SU-DHL-6 (cell line): ENCODE results near the gene PDLIM4.

Source experiments
- H2AFZ ChIP-seq: fragments of 200-600 bp; sonication (generic); 2 replicates; pipeline ENCODE4 v1.6.1; 2014; ENCODE audit warnings: low read depth, mild to moderate bottlenecking, moderate library complexity, mixed read lengths, antibody characterized with exemption, low read length; ENCODE audit not compliant: severe bottlenecking
- H3F3A ChIP-seq: fragments of 200-600 bp; shearing (Covaris generic); 2 replicates; pipeline ENCODE4 v1.6.0; 2016; ENCODE audit warnings: antibody characterized with exemption, mild to moderate bottlenecking; ENCODE audit not compliant: insufficient read depth
- H3K27ac ChIP-seq: fragments of 200-600 bp; sonication (generic); 2 replicates; pipeline ENCODE4 v1.5.1; 2016; ENCODE audit warnings: low read depth, mild to moderate bottlenecking, low read length, moderate library complexity, mixed read lengths
- H3K27me3 ChIP-seq: fragments of 200-600 bp; sonication (generic), shearing (Covaris generic); 2 replicates; pipeline ENCODE4 v1.6.0; 2014; ENCODE audit warnings: mild to moderate bottlenecking, low read length
- H3K36me3 ChIP-seq: fragments of 200-600 bp; sonication (generic); 2 replicates; pipeline ENCODE4 v1.6.1; 2014; ENCODE audit warnings: mild to moderate bottlenecking, low read length, mixed read lengths
- H3K4me2 ChIP-seq: fragments of 300-600, 200-600 bp; shearing (Covaris generic), sonication (generic); 2 replicates; pipeline ENCODE4 v1.6.0; 2014; ENCODE audit warnings: low read length, low read depth, mild to moderate bottlenecking; ENCODE audit not compliant: poor library complexity, severe bottlenecking
- H3K4me3 ChIP-seq: fragments of 200-600 bp; sonication (generic); 2 replicates; pipeline ENCODE4 v1.5.1; 2014; ENCODE audit warnings: antibody characterized with exemption, low read length, mild to moderate bottlenecking, mixed read lengths; ENCODE audit not compliant: insufficient read depth, poor library complexity, severe bottlenecking
- H3K79me2 ChIP-seq: fragments of 200-600 bp; sonication (generic); 2 replicates; pipeline ENCODE4 v1.6.1; 2014; ENCODE audit warnings: mild to moderate bottlenecking, low read length, moderate library complexity; ENCODE audit not compliant: insufficient read depth
- H3K9ac ChIP-seq: fragments of 200-600 bp; sonication (generic); 2 replicates; pipeline ENCODE4 v1.7.0; 2014; ENCODE audit warnings: mild to moderate bottlenecking, low read length
- H3K9me2 ChIP-seq: fragments of 200-600 bp; sonication (generic); replicated peaks from 2 replicates; pipeline ENCODE4 v1.6.1; 2014; ENCODE audit warnings: low read length; ENCODE audit not compliant: insufficient read depth
- H3K9me3 ChIP-seq: fragments of 200-600 bp; sonication (generic); 2 replicates; pipeline ENCODE4 v1.6.1; 2014; ENCODE audit warnings: low read length, mixed read lengths; ENCODE audit not compliant: insufficient read depth
- H4K20me1 ChIP-seq: fragments of 200-600 bp; sonication (generic); 2 replicates; pipeline ENCODE4 v1.6.1; 2014; ENCODE audit warnings: low read depth, mild to moderate bottlenecking, antibody characterized with exemption, low read length, moderate library complexity, mixed read lengths
- EZH2phosphoT487 ChIP-seq: fragments of 200-600 bp; sonication (generic), shearing (Covaris generic); conservative IDR thresholded peaks from 2 replicates; pipeline ENCODE4 v1.6.1; 2018; ENCODE audit warnings: mild to moderate bottlenecking, antibody characterized with exemption, low read length, moderate library complexity, mixed read lengths
- TF ChIP-seq, protein P1 (sequence below): fragments of 200-600 bp; sonication (generic); IDR thresholded peaks from one replicate; pipeline ENCODE4 v1.5.1; 2017; ENCODE audit warnings: antibody characterized with exemption, mild to moderate bottlenecking, low read length, moderate library complexity; ENCODE audit not compliant: insufficient read depth, poor library complexity, severe bottlenecking

PDLIM4 gene

DNA sequence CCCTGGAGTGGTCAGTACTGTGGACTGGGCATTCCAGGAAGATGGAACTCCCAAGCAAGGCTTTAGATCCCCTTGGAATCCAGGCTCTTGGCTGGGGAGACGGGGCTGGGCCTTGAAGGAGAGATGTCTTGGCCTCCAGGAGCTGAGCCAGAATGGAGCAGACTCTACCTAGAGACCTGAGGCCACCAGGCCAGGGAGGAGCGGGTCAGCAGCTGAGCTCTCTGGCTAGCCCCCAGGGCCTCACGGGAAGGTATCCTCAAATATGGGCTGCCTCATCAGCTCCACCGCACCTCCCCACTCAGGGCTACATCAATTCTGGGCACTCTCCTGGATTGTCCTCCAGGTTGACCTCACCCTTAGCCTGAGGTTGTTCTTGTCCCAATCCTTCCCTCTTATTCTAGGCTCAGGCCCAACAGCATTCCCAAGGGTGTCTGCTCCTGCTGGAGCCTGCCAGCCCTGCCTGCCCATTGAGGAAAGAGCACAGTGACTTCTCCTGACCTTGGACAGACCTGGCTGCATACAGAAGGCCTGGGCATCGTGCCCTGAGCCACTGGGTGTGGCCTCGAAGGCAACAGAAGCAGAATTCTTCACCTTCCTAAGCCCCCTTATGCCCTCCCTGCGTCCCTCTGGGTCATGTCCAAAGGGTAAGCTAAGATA, 3.0 kb upstream of the PDLIM4 start:
- Histone ChIP-seq H3K4me3 (no peak overlapping the region), H3K9me2 (no peaks in the 10 kb centered on the region), H3K4me2 (no peak overlapping the region), H4K20me1 (no peaks in the 10 kb centered on the region), H3K27me3 (no peaks in the 10 kb centered on the region), H2AFZ (no peak overlapping the region), H3K27ac (no peak overlapping the region), H3K9me3 (no peaks in the 10 kb centered on the region), H3F3A (no peaks in the 10 kb centered on the region), H3K36me3 (no peaks in the 10 kb centered on the region), H3K9ac (no peak overlapping the region), H3K79me2 (no peaks in the 10 kb centered on the region)
- TF ChIP-seq EZH2phosphoT487 = no peak
- TF ChIP-seq, protein P1, sequence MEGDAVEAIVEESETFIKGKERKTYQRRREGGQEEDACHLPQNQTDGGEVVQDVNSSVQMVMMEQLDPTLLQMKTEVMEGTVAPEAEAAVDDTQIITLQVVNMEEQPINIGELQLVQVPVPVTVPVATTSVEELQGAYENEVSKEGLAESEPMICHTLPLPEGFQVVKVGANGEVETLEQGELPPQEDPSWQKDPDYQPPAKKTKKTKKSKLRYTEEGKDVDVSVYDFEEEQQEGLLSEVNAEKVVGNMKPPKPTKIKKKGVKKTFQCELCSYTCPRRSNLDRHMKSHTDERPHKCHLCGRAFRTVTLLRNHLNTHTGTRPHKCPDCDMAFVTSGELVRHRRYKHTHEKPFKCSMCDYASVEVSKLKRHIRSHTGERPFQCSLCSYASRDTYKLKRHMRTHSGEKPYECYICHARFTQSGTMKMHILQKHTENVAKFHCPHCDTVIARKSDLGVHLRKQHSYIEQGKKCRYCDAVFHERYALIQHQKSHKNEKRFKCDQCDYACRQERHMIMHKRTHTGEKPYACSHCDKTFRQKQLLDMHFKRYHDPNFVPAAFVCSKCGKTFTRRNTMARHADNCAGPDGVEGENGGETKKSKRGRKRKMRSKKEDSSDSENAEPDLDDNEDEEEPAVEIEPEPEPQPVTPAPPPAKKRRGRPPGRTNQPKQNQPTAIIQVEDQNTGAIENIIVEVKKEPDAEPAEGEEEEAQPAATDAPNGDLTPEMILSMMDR = no peak

DNA sequence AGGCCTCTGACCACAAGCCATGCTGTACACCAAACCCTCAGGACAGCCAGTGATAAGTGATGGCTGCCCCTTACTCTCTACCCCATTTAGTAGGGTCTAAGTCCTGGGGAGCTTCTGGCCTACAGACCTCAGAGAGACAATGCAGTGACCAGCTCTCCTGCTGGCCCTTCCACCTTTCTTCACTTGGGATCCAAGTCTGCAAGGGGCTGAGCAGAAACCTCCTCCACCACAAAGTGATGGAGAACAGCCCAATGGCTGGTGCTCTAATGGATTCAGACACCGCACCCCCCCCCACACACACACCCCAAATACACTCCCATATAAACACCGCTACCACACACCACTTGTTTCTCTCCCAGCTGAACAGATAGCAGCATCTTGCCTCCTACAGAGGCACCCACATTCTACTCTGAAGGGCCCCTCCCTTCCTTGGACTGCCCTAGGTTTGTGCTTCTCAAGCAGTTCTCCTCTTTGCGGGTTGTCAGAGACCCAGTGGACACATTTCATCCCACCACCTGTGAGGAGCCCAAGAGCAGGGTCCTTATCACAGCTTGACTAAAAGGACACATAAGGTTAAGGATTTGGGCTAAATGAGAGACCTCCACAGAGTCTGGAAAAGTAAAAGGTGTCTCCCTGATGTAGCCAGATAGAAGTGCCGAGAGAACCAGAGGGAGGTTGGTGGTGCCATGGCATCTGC, 1.3 kb upstream of the PDLIM4 start:
- Histone ChIP-seq H3K27me3 (no peaks in the 10 kb centered on the region), H3K9ac (no peak overlapping the region), H3K9me2 (no peaks in the 10 kb centered on the region), H3K79me2 (no peaks in the 10 kb centered on the region), H3K36me3 (no peaks in the 10 kb centered on the region), H3K27ac (no peak overlapping the region), H2AFZ (no peak overlapping the region), H3K4me2 (no peak overlapping the region), H3F3A (no peaks in the 10 kb centered on the region), H3K9me3 (no peaks in the 10 kb centered on the region), H3K4me3 (no peak overlapping the region), H4K20me1 (no peaks in the 10 kb centered on the region)
- TF ChIP-seq, protein P1 = no peak
- TF ChIP-seq EZH2phosphoT487 = no peak

DNA sequence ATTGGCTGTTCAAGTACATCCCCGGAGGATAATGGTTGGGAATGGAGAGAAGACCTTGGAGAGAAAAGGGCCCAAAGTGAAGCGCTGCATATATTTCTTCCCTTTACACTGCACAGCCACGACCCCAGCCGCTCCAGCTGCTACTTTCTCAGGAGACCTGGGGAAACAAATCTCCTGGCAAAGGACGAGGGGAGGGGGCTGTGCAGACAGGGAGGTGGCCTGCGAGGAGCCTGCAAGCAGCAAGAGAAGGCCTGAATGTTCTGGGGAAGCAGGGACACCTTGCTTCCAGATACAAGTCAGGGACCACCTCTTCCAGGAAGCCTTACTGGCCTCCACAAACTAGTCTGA, 739 bp upstream of the PDLIM4 start:
- H2AFZ ChIP-seq = no peak overlapping the region
- TF ChIP-seq EZH2phosphoT487 = no peak
- TF ChIP-seq, protein P1 = no peak
- no peaks in the 10 kb centered on the region for H4K20me1 ChIP-seq
- no peaks in the 10 kb centered on the region for H3K36me3 ChIP-seq
- no peak overlapping the region for H3K9ac ChIP-seq
- H3K27me3 ChIP-seq = no peaks in the 10 kb centered on the region
- no peak overlapping the region for H3K4me2 ChIP-seq
- H3K9me2 ChIP-seq = no peaks in the 10 kb centered on the region
- H3K4me3 ChIP-seq = no peak overlapping the region
- no peak overlapping the region for H3K27ac ChIP-seq
- H3K79me2 ChIP-seq = no peaks in the 10 kb centered on the region
- no peaks in the 10 kb centered on the region for H3F3A ChIP-seq
- H3K9me3 ChIP-seq = no peaks in the 10 kb centered on the region
